Measurements from ENCODE around the gene DCST1.
A peak's percentile ranks its signal among the peaks of the same experiment; 100 is the strongest.

Gene DCST1

GRCh38 chr1:155077758-155078445, 44.3 kb downstream of the DCST1 start:
- no peak for DNase-seq

DNA sequence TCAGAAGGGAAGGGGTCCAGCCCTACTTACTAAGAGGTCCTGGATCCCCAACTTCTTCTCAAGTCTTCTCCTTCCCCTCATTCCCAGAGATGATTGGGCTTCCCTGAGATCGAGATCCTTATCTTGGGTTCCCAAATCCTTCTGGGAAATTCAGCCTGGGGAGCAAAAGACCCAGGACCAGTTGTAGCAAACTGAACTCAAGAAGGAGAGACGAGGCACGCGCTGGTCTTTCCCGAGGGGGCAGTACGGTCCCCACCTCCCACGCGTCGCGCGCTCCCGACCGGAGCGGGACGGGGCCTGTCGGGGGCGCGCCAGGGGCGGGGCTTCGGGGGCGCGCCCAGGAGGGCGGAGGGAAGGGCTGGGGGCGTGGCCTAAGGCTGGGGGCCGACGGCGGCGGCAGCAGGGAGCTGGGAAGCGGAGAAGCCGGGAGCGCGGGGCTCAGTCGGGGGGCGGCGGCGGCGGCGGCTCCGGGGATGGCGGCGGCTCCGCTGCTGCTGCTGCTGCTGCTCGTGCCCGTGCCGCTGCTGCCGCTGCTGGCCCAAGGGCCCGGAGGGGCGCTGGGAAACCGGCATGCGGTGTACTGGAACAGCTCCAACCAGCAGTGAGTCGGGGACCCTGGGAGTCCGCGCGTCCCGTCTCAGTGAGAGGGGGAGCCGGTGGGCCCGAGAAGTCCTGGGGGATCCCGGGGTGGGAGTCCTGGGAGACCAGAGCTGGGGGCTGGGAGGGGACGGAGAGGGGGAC, 45.0 kb downstream of the DCST1 start, which contains the start of gene EFNA3:
Gene EFNA3 (plus strand): TSS at position 369 of the 741 bp plus-strand sequence. CDS start 105 bp downstream, at position 474.
- no peak for DNase-seq

DNA sequence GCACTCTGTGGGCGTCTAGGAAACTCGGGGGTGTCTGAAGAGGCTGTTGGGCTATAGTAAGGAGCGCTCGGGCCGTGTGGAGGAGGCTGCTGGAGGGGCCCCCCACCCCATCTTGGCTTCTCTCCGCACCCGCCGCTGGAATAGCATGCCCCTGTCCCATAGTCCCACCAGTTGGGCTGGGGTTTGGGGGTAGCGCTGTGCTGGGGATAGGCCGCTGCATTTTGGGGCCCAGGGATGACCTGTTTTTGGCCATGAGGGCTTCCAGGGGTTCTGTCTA, 45.5 kb downstream of the DCST1 start:
- DNase-seq, result no peak

GRCh38 chr1:155079487-155080311, 46.1 kb downstream of the DCST1 start:
- DNase-seq, result no peak

DNA sequence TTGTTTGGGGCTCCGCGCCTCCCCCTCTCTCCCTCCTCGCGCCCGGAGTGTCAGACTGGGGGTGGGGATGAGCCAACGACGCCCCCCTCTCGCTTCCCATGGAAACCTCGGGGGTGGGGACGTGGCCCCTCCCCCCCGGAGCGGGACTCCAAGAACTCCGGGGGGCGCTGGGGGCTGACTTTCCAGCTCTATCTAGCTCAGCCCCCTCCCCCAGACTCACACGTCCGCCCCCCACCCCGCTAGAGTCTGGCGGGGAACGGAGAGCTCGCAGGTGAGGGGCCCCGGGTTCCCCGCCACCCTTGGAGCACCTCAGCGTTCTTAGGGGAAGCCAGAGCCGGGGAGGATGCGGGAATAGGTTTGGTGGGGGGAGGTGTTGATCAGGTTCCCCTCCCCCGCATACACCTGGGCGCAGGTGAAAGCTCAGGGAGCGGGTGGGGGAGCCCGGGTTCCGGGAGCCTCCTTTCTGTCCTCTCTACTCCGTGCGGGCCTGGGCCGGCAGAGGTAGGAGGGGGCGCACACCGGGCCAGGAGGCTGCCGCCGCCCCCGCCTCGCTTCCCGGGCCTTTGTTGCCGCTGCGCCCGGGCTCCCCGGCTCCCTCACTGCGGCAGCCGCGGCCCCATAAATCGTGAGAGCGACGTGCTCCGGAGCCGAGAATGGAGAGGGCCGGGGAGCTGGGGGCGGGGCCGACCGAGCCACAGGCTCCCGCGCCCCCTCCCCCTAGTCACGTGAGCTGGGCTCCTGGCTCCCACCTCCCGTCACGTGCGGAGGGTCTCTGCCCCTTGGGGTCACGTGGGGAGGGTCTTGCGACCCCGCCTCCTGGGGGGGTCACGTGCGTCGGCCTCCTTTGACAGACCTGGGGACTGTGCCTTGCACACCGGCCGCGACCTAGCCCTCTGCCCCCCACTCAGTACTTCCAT, 46.9 kb downstream of the DCST1 start:
- DNase-seq, result no peak

DNA sequence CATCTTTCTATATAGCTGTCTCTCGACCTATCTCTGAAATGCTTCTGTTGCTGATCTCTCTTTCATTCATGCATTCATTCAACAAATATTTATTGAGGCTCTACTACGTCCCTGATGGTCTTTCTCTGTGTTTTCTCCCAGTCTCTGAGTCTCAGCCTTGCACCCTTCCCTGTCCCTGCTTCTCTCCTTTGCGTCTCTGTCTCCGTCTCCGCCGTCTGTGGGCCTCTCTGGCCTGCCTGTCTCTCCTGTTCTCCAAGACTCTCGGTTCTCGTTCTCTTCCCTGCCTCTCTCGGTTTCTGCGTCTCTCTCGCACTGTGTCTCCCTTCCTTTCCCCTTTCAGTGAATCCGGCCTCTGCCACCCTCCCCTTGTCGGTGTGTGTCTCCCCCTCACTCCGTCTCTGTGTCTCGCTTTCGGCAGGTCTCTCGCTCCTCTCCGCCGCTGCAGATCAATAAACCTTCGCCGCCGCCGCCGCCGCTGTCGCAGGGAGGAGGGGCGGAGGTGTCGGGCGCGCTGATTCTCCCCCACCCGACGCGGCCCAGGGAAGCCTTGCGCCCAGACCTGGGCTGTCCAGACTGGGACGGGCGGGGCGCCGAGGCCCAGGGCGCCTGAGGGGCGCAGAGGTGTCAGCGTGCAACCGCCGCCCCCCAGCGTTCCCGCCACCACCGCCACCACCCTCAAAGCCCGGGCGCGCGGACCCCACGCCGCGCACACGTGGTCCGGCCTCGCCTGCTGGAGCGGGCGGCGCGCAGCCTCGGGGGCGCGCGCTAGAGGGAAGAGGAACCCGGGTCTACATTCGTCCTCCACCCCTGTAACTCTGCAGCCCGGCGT, 48.1 kb downstream of the DCST1 start:
- DNase-seq, result no peak

DNA sequence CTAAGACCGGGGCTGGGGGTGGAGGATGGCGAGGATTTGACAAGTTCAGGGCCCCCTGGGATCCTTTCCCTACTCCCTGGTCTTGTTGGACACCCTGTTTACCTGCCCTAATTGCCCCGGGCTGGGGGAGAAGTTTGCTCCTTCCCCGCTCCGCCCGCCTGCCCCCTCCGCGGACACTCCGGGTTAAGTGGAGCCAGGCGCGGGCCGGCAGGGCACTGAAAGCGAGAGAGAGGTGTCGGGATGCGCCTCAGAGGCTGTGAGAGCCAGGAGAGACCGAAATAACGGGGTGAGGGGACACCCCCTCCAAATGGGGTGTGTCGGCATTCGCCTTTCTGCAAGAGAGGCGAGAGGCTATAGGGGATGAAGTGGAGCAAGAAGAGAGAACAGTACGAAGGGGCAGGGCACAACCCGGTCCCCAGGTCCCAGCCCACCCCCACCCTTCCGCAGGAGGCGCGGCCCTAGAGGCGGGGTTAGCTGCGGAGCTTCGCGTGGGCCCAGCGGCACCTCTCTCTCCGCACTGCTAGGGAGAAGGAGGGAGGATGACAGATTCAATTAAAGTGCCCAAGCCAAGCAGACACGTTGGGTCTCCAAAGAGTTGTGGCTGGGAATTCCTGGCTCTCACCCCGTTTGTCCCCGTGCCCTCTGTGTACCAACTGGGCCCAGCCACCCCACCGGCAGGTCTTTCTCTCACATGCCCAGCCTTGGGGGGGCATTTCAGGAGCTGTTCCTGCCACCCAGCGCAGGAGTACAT, 48.9 kb downstream of the DCST1 start:
- DNase-seq, result no peak

GRCh38 chr1:155083052-155083541, 49.5 kb downstream of the DCST1 start:
- DNase-seq, result no peak

GRCh38 chr1:155083865-155084721, 50.5 kb downstream of the DCST1 start:
- DNase-seq, result no peak

GRCh38 chr1:155084722-155085503, 51.3 kb downstream of the DCST1 start:
- DNase-seq, result peak; percentile 84

DNA sequence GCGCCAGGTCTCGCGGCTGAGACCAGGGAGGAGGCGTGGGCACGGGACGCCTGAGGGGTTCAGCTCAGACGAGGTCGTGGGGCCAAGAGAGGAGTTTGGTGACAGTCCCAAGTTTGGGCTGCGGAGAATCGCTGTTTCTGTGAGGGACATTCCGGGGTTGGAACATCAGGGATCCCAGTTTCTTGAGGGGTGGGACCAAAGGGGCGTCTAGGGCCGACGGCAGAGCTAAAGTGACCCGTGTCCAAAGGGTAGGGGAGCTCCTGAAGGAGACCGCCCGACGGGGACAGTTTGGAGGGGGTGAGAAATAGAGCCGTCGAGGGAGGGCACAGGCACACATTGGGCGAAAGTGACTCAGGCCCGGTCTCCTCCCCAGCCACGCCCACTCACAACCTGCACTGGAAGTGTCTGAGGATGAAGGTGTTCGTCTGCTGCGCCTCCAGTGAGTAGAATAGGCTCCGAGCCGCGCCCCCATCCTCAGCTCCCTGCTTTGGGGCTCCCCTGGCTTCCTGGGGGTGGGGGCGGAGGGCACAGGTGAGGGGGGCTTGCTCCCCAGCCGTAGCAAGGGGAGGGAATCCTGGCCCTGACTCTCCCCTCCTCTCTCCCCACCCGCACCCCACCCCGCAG, 52.0 kb downstream of the DCST1 start:
- DNase-seq, result no peak

GRCh38 chr1:155086128-155086741, 52.6 kb downstream of the DCST1 start:
- DNase-seq, result no peak

GRCh38 chr1:155086856-155087535, 53.4 kb downstream of the DCST1 start:
- DNase-seq, result no peak

GRCh38 chr1:155091071-155092051, 57.7 kb downstream of the DCST1 start:
- no peak for DNase-seq

DNA sequence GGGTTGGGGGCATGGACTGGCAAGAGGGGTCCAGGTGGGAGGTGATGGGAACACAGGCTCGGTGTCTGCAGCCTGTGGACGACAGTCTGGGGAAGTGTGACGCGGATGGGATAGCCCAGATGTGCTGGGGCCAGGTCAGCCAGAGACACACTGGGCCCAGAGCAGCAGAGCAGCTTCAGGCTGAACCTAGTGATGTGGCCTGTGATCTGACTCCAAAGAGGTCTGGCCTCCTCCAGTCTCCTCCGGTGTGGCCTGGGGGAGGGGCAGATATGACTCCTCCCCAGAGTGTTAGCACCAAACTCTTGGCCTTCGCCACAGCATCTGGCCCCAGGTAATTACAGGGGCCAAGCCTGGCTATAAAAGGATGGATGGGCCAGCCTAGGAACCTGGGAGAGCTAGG, 58.5 kb downstream of the DCST1 start:
- DNase-seq, result no peak

- no peak for DNase-seq
These were observed 59.0 kb downstream of the DCST1 start for GRCh38 chr1:155092641-155093040.
